OCI-LY3 (cell line): ENCODE data around the gene DHX57.

Experiments used
- H2AFZ ChIP-seq: fragments of 200-600, 300-600 bp; shearing (Covaris generic); 2 replicates; pipeline ENCODE4 v1.6.0; 2014; ENCODE audit warnings: antibody characterized with exemption, low read depth, low read length
- H3K27ac ChIP-seq: fragments of 200-600, 300-600 bp; sonication (generic); 2 replicates; pipeline ENCODE4 v1.5.1; 2014; ENCODE audit warnings: mild to moderate bottlenecking, low read length, moderate library complexity, mixed read lengths
- H3K27me3 ChIP-seq: fragments of 200-600, 300-600 bp; sonication (generic); 2 replicates; pipeline ENCODE4 v1.6.1; 2014; ENCODE audit warnings: low read depth, low read length, mixed read lengths
- H3K36me3 ChIP-seq: fragments of 200-600, 300-600 bp; sonication (generic); replicated peaks from 2 replicates; pipeline ENCODE3; 2014; ENCODE audit warnings: low read depth, low read length, mixed read lengths
- H3K4me1 ChIP-seq: fragments of 300-600, 200-600 bp; sonication (generic); 2 replicates; pipeline ENCODE4 v1.6.1; 2014; ENCODE audit warnings: low read length, mixed read lengths
- H3K4me2 ChIP-seq: fragments of 200-600, 300-600 bp; sonication (generic); 2 replicates; pipeline ENCODE4 v1.6.1; 2014; ENCODE audit warnings: low read length, mixed read lengths
- H3K4me3 ChIP-seq: fragments of 300-600, 200-600 bp; sonication (generic); 2 replicates; pipeline ENCODE4 v1.5.1; 2014; ENCODE audit warnings: antibody characterized with exemption, mild to moderate bottlenecking, low read length, moderate library complexity
- H3K79me2 ChIP-seq: fragments of 300-600, 200-600 bp; shearing (Covaris generic); 2 replicates; pipeline ENCODE4 v1.6.1; 2014; ENCODE audit warnings: mild to moderate bottlenecking, low read length, mixed read lengths
- H3K9ac ChIP-seq: fragments of 300-600, 200-600 bp; shearing (Covaris generic); 2 replicates; pipeline ENCODE4 v1.6.0; 2014; ENCODE audit warnings: mild to moderate bottlenecking, low read length, moderate library complexity
- H3K9me3 ChIP-seq: fragments of 200-600, 300-600 bp; shearing (Covaris generic); 2 replicates; pipeline ENCODE4 v1.6.1; 2014; ENCODE audit warnings: low read length, mixed read lengths; ENCODE audit not compliant: insufficient read depth
- H4K20me1 ChIP-seq: fragments of 200-600, 300-600 bp; sonication (generic); 2 replicates; pipeline ENCODE4 v1.6.1; 2016; ENCODE audit warnings: low read length, mixed read lengths; ENCODE audit not compliant: insufficient read depth
- CTCF ChIP-seq: fragments of 200-600, 300-600 bp; sonication (generic); IDR thresholded peaks from 2 replicates; pipeline ENCODE4 v1.5.1; 2014; ENCODE audit warnings: antibody characterized with exemption, low read length, low read depth
- EZH2phosphoT487 ChIP-seq: fragments of 200-600 bp; shearing (Covaris generic); IDR thresholded peaks from 2 replicates; pipeline ENCODE4 v1.6.1; 2018; ENCODE audit warnings: antibody characterized with exemption, mixed run types, low read depth

Gene DHX57

GRCh38 chr2:38905251-38905650 lies 29.5 kb upstream of the DHX57 start:
- Histone ChIP-seq H3K27me3 (peaks cover 8% of the 10 kb centered on the region; the same call in 1 of the 2 replicates), H3K4me3 (no peak overlapping the region), H3K79me2 (no peaks in the 10 kb centered on the region), H3K36me3 (no peaks in the 10 kb centered on the region), H3K4me1 (peaks cover 29% of the 10 kb centered on the region), H3K9me3 (no peaks in the 10 kb centered on the region), H3K27ac (no peak overlapping the region), H3K4me2 (peak overlapping the region; percentile 43), H3K9ac (no peak overlapping the region), H4K20me1 (no peaks in the 10 kb centered on the region), H2AFZ (peak overlapping the region; percentile 77)
- TF ChIP-seq CTCF = no peak
- TF ChIP-seq EZH2phosphoT487 = no peak

- Histone ChIP-seq H3K4me3 (no peak overlapping the region), H3K36me3 (no peaks in the 10 kb centered on the region), H3K9me3 (no peaks in the 10 kb centered on the region), H2AFZ (no peak overlapping the region), H3K79me2 (no peaks in the 10 kb centered on the region), H3K27ac (no peak overlapping the region), H3K4me1 (peaks cover 10% of the 10 kb centered on the region), H3K4me2 (no peak overlapping the region), H3K27me3 (peaks cover 10% of the 10 kb centered on the region), H3K9ac (no peak overlapping the region), H4K20me1 (no peaks in the 10 kb centered on the region)
- no peak for TF ChIP-seq EZH2phosphoT487
- TF ChIP-seq CTCF = no peak
Measured at GRCh38 chr2:38900726-38901125, 25.0 kb upstream of the DHX57 start.

GRCh38 chr2:38898256-38898655 lies 22.5 kb upstream of the DHX57 start:
- no peak overlapping the region for H3K9ac ChIP-seq
- H3K79me2 ChIP-seq = no peaks in the 10 kb centered on the region
- H3K27ac ChIP-seq = no peak overlapping the region
- peaks cover 10% of the 10 kb centered on the region for H3K27me3 ChIP-seq
- TF ChIP-seq EZH2phosphoT487 = no peak
- no peak overlapping the region for H3K4me2 ChIP-seq
- H3K36me3 ChIP-seq = no peaks in the 10 kb centered on the region
- no peak overlapping the region for H2AFZ ChIP-seq
- no peaks in the 10 kb centered on the region for H3K9me3 ChIP-seq
- H3K4me3 ChIP-seq = no peak overlapping the region
- no peaks in the 10 kb centered on the region for H3K4me1 ChIP-seq
- H4K20me1 ChIP-seq = no peaks in the 10 kb centered on the region

- no peak overlapping the region for H3K4me3 ChIP-seq
- H3K27ac ChIP-seq = no peak overlapping the region
- no peak overlapping the region for H3K9ac ChIP-seq
- H3K9me3 ChIP-seq = no peaks in the 10 kb centered on the region
- H3K79me2 ChIP-seq = no peaks in the 10 kb centered on the region
- no peaks in the 10 kb centered on the region for H4K20me1 ChIP-seq
- TF ChIP-seq EZH2phosphoT487 (no peak), CTCF (no peak)
- H3K36me3 ChIP-seq = no peaks in the 10 kb centered on the region
- H3K4me1 ChIP-seq = no peaks in the 10 kb centered on the region
- H3K4me2 ChIP-seq = no peak overlapping the region
- no peak overlapping the region for H2AFZ ChIP-seq
- H3K27me3 ChIP-seq = peaks cover 3% of the 10 kb centered on the region; the same call in 1 of the 2 replicates
Measured at GRCh38 chr2:38892819-38893218, 17.1 kb upstream of the DHX57 start.

- Histone ChIP-seq H3K36me3 (no peaks in the 10 kb centered on the region), H3K4me2 (no peak within 1 kb of the TSS), H3K9ac (no peak within 1 kb of the TSS), H3K27ac (no peak within 1 kb of the TSS), H3K9me3 (no peaks in the 10 kb centered on the region), H3K4me1 (no peaks in the 10 kb centered on the region), H3K79me2 (no peaks in the 10 kb centered on the region), H3K27me3 (no peaks in the 10 kb centered on the region), H2AFZ (no peak within 1 kb of the TSS), H4K20me1 (no peaks in the 10 kb centered on the region), H3K4me3 (no peak within 1 kb of the TSS)
- TF ChIP-seq CTCF (no peak), EZH2phosphoT487 (no peak)
Measured at GRCh38 chr2:38889575-38889974, 13.8 kb upstream of the DHX57 start, which contains the start of gene ARHGEF33. Gene ARHGEF33 (plus strand): TSS chr2:38889875. CDS start chr2:38919448, 29,573 bp downstream.
